A549 (cell line): ENCODE results near the gene KRT32. TPM values are rescaled to one million over a fixed set of nuclear protein-coding genes. Genes with fewer than 3 reads are reported as not detected.
A peak's percentile ranks its signal among the peaks of the same experiment; 100 is the strongest.

Experiments used
- ATAC-seq, 2 experiments: fragments of 200-7000 bp in 1 of 2; fragments of >200 bp in 1 of 2; cut with Nextera tagmentation in 1 of 2; cut with Tn5 transposase in 1 of 2; 3 replicates each; pipeline versions ENCODE4 v1.8.0 to v1.9.1; 2018 to 2020; ENCODE audit warnings: mild to moderate bottlenecking in 1 of 2, moderate library complexity in 1 of 2
- CTCF ChIA-PET: fragments of 300-600 bp; sonication (Branson Sonifier 250); formaldehyde crosslinking; extraction: SDS; loops from one replicate; lab custom pipeline; 2021; ENCODE audit warnings: antibody characterized with exemption, inconsistent platforms; lab: Yijun Ruan, JAX
- POLR2A ChIA-PET: fragments of 350-600 bp; formaldehyde crosslinking; extraction: SDS; loops from one replicate; lab custom pipeline; 2021; ENCODE audit warnings: antibody characterized with exemption, inconsistent platforms; lab: Yijun Ruan, JAX
- DNase-seq, 2 experiments: peaks; one replicate each; pipeline versions ENCODE4 v3.0.0 to v3.0.0-alpha.2; 2011 to 2016; ENCODE audit warnings: low read depth in 1 of 2, low spot score in 1 of 2
- FAIRE-seq: peaks from 2 replicates; lab custom pipeline; 2011; peaks lifted over from hg19 to GRCh38; lab: Jason Lieb, UNC
- H3K27ac ChIP-seq, 2 experiments: fragments of >200 bp; sonication (Bioruptor Twin); formaldehyde crosslinking; 3 replicates each; pipeline ENCODE4 v1.5.1; 2016 to 2017
- H3K4me1 ChIP-seq: fragments of >200 bp; sonication (Bioruptor Twin); formaldehyde crosslinking; 3 replicates; pipeline ENCODE4 v1.6.1; 2016
- H3K4me2 ChIP-seq: fragments of >200 bp; sonication (Bioruptor Twin); formaldehyde crosslinking; 3 replicates; pipeline ENCODE4 v1.6.1; 2016
- H3K4me3 ChIP-seq: fragments of >200 bp; sonication (Bioruptor Twin); formaldehyde crosslinking; 3 replicates; pipeline ENCODE4 v1.5.1; 2016
- H3K9me3 ChIP-seq: fragments of >200 bp; sonication (Bioruptor Twin); formaldehyde crosslinking; 3 replicates; pipeline ENCODE4 v1.6.1; 2016
- CBX2 ChIP-seq: fragments of 200-600 bp; sonication (generic); IDR thresholded peaks from 2 replicates; pipeline ENCODE4 v1.6.1; 2016; ENCODE audit warnings: low read depth, mild to moderate bottlenecking, borderline replicate concordance
- CBX8 ChIP-seq: fragments of 200-600 bp; sonication (generic); IDR thresholded peaks from 2 replicates; pipeline ENCODE4 v1.6.1; 2016
- CHD2 ChIP-seq: fragments of 150-350 bp; IDR thresholded peaks from 2 replicates; pipeline ENCODE4 v1.6.1; 2014; ENCODE audit warnings: low read length; ENCODE audit not compliant: partially characterized antibody
- EP300 ChIP-seq, 2 experiments: fragments of >200 bp; sonication (Bioruptor Twin); formaldehyde crosslinking; IDR thresholded peaks; 2 replicates in 1 of 2; 3 replicates in 1 of 2; pipeline ENCODE4 v1.6.1; 2016 to 2017
- GATA3 ChIP-seq: IDR thresholded peaks from 2 replicates; pipeline ENCODE4 v1.6.1; 2012; ENCODE audit warnings: borderline replicate concordance
- HDAC2 ChIP-seq: fragments of 200-600 bp; sonication (generic); IDR thresholded peaks from 2 replicates; pipeline ENCODE4 v1.6.1; 2016
- HOXB13 ChIP-seq: fragments of 250-450 bp; sonication (Bioruptor Pico); IDR thresholded peaks from 2 replicates; pipeline ENCODE4 v1.5.0; 2020; ENCODE audit warnings: low read depth, mild to moderate bottlenecking, moderate library complexity
- HOXB5 ChIP-seq: fragments of 250-450 bp; sonication (Bioruptor Pico); IDR thresholded peaks from 2 replicates; pipeline ENCODE4 v1.5.0; 2020; ENCODE audit warnings: mild to moderate bottlenecking, moderate library complexity
- JUNB ChIP-seq: fragments of >200 bp; sonication (Bioruptor Twin); formaldehyde crosslinking; IDR thresholded peaks from 2 replicates; pipeline ENCODE4 v1.6.1; 2016
- KDM1A ChIP-seq: fragments of 200-600 bp; sonication (generic); IDR thresholded peaks from 2 replicates; pipeline ENCODE4 v1.6.1; 2016; ENCODE audit warnings: low read depth, mild to moderate bottlenecking
- MYC ChIP-seq: IDR thresholded peaks from 2 replicates; pipeline ENCODE4 v1.6.1; 2012; ENCODE audit warnings: mild to moderate bottlenecking, inconsistent platforms, low read length, improper control_type of control experiment, borderline replicate concordance
- NPAS2 ChIP-seq: fragments of 250-450 bp; sonication (Bioruptor Pico); IDR thresholded peaks from 2 replicates; pipeline ENCODE4 v1.8.0; 2022; ENCODE audit warnings: mild to moderate bottlenecking, moderate library complexity, borderline replicate concordance
- NR3C1 ChIP-seq: fragments of >200 bp; sonication (Bioruptor Twin); formaldehyde crosslinking; IDR thresholded peaks from 3 replicates; pipeline ENCODE4 v1.6.1; 2017
- POLR2A ChIP-seq: IDR thresholded peaks from 2 replicates; pipeline ENCODE4 v1.6.1; 2012; ENCODE audit warnings: mild to moderate bottlenecking, low read length
- RAD21 ChIP-seq, 2 experiments: fragments of >200 bp in 1 of 2; sonication (Bioruptor Twin) in 1 of 2; formaldehyde crosslinking in 1 of 2; IDR thresholded peaks in 1 of 2; conservative IDR thresholded peaks in 1 of 2; 2 replicates in 1 of 2; 3 replicates in 1 of 2; pipeline ENCODE4 v1.6.1; 2012 to 2018; ENCODE audit warnings: inconsistent platforms in 1 of 2
- RCOR1 ChIP-seq: fragments of 150-350 bp; IDR thresholded peaks from 2 replicates; pipeline ENCODE4 v1.6.1; 2014; ENCODE audit warnings: antibody characterized with exemption, low read length, low read depth
- RNF2 ChIP-seq: fragments of 200-600 bp; sonication (generic); IDR thresholded peaks from 2 replicates; pipeline ENCODE4 v1.6.1; 2016; ENCODE audit warnings: low read depth, mild to moderate bottlenecking, antibody characterized with exemption, moderate library complexity, borderline replicate concordance
- SMC3 ChIP-seq: fragments of >200 bp; sonication (Bioruptor Twin); formaldehyde crosslinking; IDR thresholded peaks from 3 replicates; pipeline ENCODE4 v1.6.1; 2018; ENCODE audit warnings: inconsistent platforms
- ZSCAN20 ChIP-seq: fragments of 250-450 bp; sonication (Bioruptor Pico); IDR thresholded peaks from 2 replicates; pipeline ENCODE4 v1.8.0; 2022; ENCODE audit warnings: mild to moderate bottlenecking, moderate library complexity
- WGBS: methylation state at CpG from one replicate; pipeline ENCODE4 v1.1.6; 2017; ENCODE audit errors: missing lambda C conversion rate; 5-methylcytosine and 5-hydroxymethylcytosine counted together
- polyA plus RNA-seq, 4 experiments: library from polyadenylated mRNA; depleted of rRNA in 3 of 4; stranded (reverse); fragments of >200 nt; fragmentation: RNase III in 1 of 4; extraction: RNeasy Plus Mini Kit Qiagen cat#74134 plus additional on column Dnase treatment in 1 of 4; gene quantifications; 2 replicates in 3 of 4; 3 replicates in 1 of 4; pipeline ENCODE4 v1.2.3, GENCODE V29; 2011 to 2017
- TF ChIP-seq, protein P1 (sequence below): IDR thresholded peaks from 2 replicates; pipeline ENCODE4 v1.6.1; 2012
- TF ChIP-seq, protein P2 (sequence below): fragments of >200 bp; sonication (Bioruptor Twin); formaldehyde crosslinking; IDR thresholded peaks from 3 replicates; pipeline ENCODE4 v1.5.1; 2016
- TF ChIP-seq, protein P3 (sequence below): fragments of >200 bp; sonication (Bioruptor Twin); formaldehyde crosslinking; IDR thresholded peaks from 2 replicates; pipeline ENCODE4 v1.6.1; 2016
- TF ChIP-seq, protein P4 (sequence below): IDR thresholded peaks from 2 replicates; pipeline ENCODE4 v1.6.1; 2012; ENCODE audit warnings: low read depth, borderline replicate concordance

KRT32 gene
- polyA plus RNA-seq, 2 of the 4 experiments (the other 2 are of a cell fraction): not detected

DNA sequence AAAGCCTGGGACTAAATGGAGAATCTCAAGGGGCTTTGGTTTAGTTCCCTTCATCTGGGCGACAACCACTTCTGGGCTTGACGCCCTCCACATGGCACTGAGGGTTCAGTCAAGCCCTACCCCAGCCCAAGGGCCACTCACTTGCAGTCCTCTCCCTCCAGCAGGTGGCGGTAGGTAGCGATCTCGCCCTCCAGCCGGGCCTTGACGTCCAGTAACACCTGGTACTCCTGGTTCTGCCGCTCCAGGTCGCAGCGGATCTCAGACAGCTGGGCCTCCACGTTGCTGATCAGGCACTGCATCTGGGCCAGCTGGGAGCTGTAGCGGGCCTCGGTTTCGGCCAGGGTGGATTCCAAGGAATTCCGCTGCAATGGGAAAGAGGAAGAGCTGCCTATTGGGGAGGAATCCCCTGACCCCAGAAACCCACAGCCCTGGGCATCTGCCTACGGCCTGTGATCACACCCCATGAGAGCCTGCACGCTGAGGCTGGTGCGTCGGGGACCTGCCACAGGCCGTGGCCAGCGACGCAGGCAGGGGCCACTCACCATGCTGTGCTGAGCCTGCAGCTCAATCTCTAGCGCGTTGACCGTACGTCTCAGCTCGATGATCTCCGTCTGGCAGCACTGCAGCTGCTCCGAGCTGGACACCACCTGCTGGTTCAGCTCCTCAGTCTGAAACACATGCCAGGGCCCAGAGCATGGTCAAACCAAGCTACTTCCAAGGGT lies 19.8 kb upstream of the KRT32 start:
- Histone ChIP-seq H3K4me2 (no peak overlapping the region), H3K4me1 (no peaks in the 10 kb centered on the region), H3K4me3 (no peak overlapping the region), H3K9me3 (no peaks in the 10 kb centered on the region), H3K27ac (no peak overlapping the region)
- WGBS: 74% methylated on average over 29 of the region's 29 CpGs
- CTCF ChIA-PET: interaction anchor here (0.6 to 13.1 kb wide), 13 partner anchors 9 to 179 kb away, joined by 3 to 119 read pairs (median 3); partner anchors contain the start of gene KRT32
- no peak for FAIRE-seq
- no peak for TF ChIP-seq CBX8
- no peak for TF ChIP-seq EP300 (IDR thresholded peaks at IDR 0.05)
- no peak for TF ChIP-seq POLR2A
- TF ChIP-seq JUNB: no peak
- peak; percentile 29 to 49; a peak in 2 of 5 replicates for TF ChIP-seq RAD21 (conservative IDR thresholded peaks at IDR 0.05 in 1 of 2, IDR thresholded peaks at IDR 0.05 in 1 of 2)
- TF ChIP-seq SMC3: peak; percentile 52
- TF ChIP-seq, protein P1, sequence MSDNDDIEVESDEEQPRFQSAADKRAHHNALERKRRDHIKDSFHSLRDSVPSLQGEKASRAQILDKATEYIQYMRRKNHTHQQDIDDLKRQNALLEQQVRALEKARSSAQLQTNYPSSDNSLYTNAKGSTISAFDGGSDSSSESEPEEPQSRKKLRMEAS: no peak
- TF ChIP-seq HOXB13: no peak
- TF ChIP-seq, protein P2, sequence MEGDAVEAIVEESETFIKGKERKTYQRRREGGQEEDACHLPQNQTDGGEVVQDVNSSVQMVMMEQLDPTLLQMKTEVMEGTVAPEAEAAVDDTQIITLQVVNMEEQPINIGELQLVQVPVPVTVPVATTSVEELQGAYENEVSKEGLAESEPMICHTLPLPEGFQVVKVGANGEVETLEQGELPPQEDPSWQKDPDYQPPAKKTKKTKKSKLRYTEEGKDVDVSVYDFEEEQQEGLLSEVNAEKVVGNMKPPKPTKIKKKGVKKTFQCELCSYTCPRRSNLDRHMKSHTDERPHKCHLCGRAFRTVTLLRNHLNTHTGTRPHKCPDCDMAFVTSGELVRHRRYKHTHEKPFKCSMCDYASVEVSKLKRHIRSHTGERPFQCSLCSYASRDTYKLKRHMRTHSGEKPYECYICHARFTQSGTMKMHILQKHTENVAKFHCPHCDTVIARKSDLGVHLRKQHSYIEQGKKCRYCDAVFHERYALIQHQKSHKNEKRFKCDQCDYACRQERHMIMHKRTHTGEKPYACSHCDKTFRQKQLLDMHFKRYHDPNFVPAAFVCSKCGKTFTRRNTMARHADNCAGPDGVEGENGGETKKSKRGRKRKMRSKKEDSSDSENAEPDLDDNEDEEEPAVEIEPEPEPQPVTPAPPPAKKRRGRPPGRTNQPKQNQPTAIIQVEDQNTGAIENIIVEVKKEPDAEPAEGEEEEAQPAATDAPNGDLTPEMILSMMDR: peak; percentile 45
- peak in 1 of 2 experiments; percentile 48 for DNase-seq
- POLR2A ChIA-PET: no interaction called here
- ATAC-seq: peak in 1 of 2 experiments; percentile 78; a peak in 4 of 6 replicates

DNA sequence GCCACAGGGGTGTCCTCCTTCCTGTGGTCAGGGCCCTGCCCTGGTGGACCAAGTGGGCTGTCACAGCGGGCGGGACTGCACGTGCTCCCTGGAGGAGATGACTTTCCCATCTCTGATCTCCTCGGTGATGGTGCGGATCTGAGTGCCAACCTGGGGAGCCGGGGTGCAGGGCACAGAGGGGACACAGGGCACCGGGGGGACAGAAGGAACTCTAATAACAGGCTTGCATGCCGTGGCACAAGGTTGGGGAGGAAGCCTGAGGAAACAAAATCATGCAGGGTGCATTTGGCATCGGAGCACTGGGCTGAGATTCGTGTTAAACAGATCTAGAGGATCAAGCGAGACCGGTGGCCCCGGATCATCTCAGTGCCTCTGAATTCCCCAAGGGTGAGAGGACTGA lies 19.1 kb upstream of the KRT32 start:
- ChIA-PET POLR2A (no interaction called here), CTCF (interaction anchor here (0.8 to 13.1 kb wide), 9 partner anchors 10 to 179 kb away, joined by 3 to 119 read pairs (median 3); partner anchors contain the start of gene KRT32)
- Histone ChIP-seq H3K27ac (no peak overlapping the region), H3K9me3 (no peaks in the 10 kb centered on the region), H3K4me3 (no peak overlapping the region), H3K4me2 (no peak overlapping the region), H3K4me1 (no peaks in the 10 kb centered on the region)
- TF ChIP-seq CBX2 (no peak), GATA3 (no peak), RCOR1 (no peak), MYC (no peak), HOXB5 (no peak), CHD2 (no peak), KDM1A (no peak), EP300 (IDR thresholded peaks at IDR 0.05) (no peak), HDAC2 (no peak), NPAS2 (CRISPR knock-in tag) (no peak), NR3C1 (no peak), POLR2A (no peak), RNF2 (no peak), ZSCAN20 (CRISPR knock-in tag) (no peak)
- TF ChIP-seq, protein P3, sequence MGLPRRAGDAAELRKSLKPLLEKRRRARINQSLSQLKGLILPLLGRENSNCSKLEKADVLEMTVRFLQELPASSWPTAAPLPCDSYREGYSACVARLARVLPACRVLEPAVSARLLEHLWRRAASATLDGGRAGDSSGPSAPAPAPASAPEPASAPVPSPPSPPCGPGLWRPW: no peak
- TF ChIP-seq, protein P4, sequence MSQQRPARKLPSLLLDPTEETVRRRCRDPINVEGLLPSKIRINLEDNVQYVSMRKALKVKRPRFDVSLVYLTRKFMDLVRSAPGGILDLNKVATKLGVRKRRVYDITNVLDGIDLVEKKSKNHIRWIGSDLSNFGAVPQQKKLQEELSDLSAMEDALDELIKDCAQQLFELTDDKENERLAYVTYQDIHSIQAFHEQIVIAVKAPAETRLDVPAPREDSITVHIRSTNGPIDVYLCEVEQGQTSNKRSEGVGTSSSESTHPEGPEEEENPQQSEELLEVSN: no peak
- TF ChIP-seq, protein P1: no peak
- ATAC-seq (no peak), FAIRE-seq (no peak), DNase-seq (no peak)
- WGBS: 71% methylated on average over 13 of the region's 13 CpGs
